Gastroesophageal sphincter (tissue), 4 donors: ENCODE results near the gene GPR137. TPM values are rescaled to one million over a fixed set of nuclear protein-coding genes. Genes with fewer than 3 reads are reported as not detected.
A peak's percentile ranks its signal among the peaks of the same experiment; 100 is the strongest.
"Not testable (repeated sequence)": the region's sequence is repeated elsewhere in the genome, so short reads cannot be mapped to it uniquely, and the experiment has no call there.

Experiments used
- ATAC-seq: fragments of 150-250 bp; one replicate; pipeline ENCODE4 v1.9.1; 2016; ENCODE audit warnings: mild to moderate bottlenecking, moderate library complexity
- H3K27ac ChIP-seq, 4 donors: fragments of 200-600 bp; sonication (generic) in 3 of 4; 1 replicate in 3 of 4; 2 replicates in 1 of 4; pipeline ENCODE4 v1.5.1; 2016 to 2019
- H3K27me3 ChIP-seq: fragments of 200-600 bp; sonication (generic); one replicate; pipeline ENCODE4 v1.5.1; 2019
- H3K36me3 ChIP-seq, 2 donors: fragments of 200-600 bp; sonication (generic); one replicate each; pipeline ENCODE4 v1.5.1; 2019; ENCODE audit warnings: control low read depth in 1 of 2
- H3K4me1 ChIP-seq, 3 donors: fragments of 200-600 bp; sonication (generic); 1 replicate in 2 of 3; 2 replicates in 1 of 3; pipeline ENCODE4 v1.5.1; 2016 to 2019; ENCODE audit warnings: control low read depth in 2 of 3
- H3K4me3 ChIP-seq, 2 donors: fragments of 200-600 bp; sonication (generic); one replicate each; pipeline ENCODE4 v1.5.1; 2019; ENCODE audit warnings: mild to moderate bottlenecking in 1 of 2, moderate library complexity in 1 of 2
- H3K9me3 ChIP-seq, 3 donors: fragments of 200-600 bp; sonication (generic); one replicate each; pipeline ENCODE4 v1.5.1; 2017 to 2019; ENCODE audit warnings: control low read depth in 2 of 3
- EP300 ChIP-seq: sonication (generic); formaldehyde crosslinking; IDR thresholded peaks from one replicate; pipeline ENCODE4 v1.6.1; 2017; ENCODE audit warnings: antibody characterized with exemption, mild to moderate bottlenecking
- POLR2A ChIP-seq, 2 donors: fragments of 450-650 bp; IDR thresholded peaks; one replicate each; pipeline ENCODE4 v1.6.1; 2017; ENCODE audit warnings: antibody characterized with exemption in 2 of 2, mild to moderate bottlenecking in 2 of 2, moderate library complexity in 1 of 2
- POLR2AphosphoS5 ChIP-seq: sonication (generic); formaldehyde crosslinking; IDR thresholded peaks from one replicate; pipeline ENCODE4 v1.6.1; 2017; ENCODE audit warnings: antibody characterized with exemption
- WGBS, 2 donors: methylation state at CpG; one replicate each; pipeline ENCODE4 v1.1.5; 2018; ENCODE audit warnings: low coverage in 1 of 2; 5-methylcytosine and 5-hydroxymethylcytosine counted together
- total RNA-seq, 4 donors: library from RNA; depleted of rRNA; stranded (reverse); fragments of >200 nt; gene quantifications; one replicate each; pipeline ENCODE4 v1.1.0, GENCODE V29; 2016
- TF ChIP-seq, protein P1 (sequence below), 4 experiments: fragments of 200-600 bp in 2 of 4; fragments of 450-650 bp in 2 of 4; sonication (generic) in 1 of 4; IDR thresholded peaks; one replicate each; pipeline ENCODE4 v1.5.1; 2017 to 2019; ENCODE audit warnings: antibody characterized with exemption in 4 of 4, mild to moderate bottlenecking in 2 of 4, moderate library complexity in 2 of 4

GPR137 gene
- total RNA-seq, 4 donors from 2014 or later: 14.0 to 37.1 (median 27.6) TPM

- no peak for ATAC-seq
Measured at GRCh38 chr11:64245797-64246620, 39.6 kb upstream of the GPR137 start.

DNA sequence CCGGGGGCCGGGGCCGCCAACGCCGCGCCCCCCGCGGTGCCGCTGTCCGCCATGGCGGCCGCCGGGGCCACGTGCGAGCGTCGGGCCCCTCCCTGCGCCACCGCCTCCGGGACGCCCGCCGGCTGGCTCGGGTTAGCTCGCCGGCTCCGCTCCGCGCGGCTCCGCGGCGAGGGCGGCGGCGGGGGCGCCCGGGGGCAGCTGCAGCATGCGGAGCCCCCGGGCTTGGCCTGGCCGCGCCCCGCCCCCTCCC, 39.1 kb upstream of the GPR137 start:
- WGBS, 2 donors: no CpG with 5 or more reads among the region's 43 CpGs
- peak overlapping the region; percentile 55 to 69 for H3K4me3 ChIP-seq

More at GRCh38 chr11:64245797-64246620, 39.6 kb upstream of the GPR137 start:
- H3K9me3 ChIP-seq: no peaks in the 10 kb centered on the region
- no peaks in the 10 kb centered on the region for H3K27me3 ChIP-seq
- H3K4me3 ChIP-seq: peak overlapping the region; percentile 52 to 69
- WGBS, 2 donors: 0% methylated on average over 2 to 18 of the region's 46 CpGs
- no peak for TF ChIP-seq POLR2A (IDR thresholded peaks at IDR 0.05)
- TF ChIP-seq POLR2AphosphoS5: peak; percentile 5
- TF ChIP-seq, protein P1, sequence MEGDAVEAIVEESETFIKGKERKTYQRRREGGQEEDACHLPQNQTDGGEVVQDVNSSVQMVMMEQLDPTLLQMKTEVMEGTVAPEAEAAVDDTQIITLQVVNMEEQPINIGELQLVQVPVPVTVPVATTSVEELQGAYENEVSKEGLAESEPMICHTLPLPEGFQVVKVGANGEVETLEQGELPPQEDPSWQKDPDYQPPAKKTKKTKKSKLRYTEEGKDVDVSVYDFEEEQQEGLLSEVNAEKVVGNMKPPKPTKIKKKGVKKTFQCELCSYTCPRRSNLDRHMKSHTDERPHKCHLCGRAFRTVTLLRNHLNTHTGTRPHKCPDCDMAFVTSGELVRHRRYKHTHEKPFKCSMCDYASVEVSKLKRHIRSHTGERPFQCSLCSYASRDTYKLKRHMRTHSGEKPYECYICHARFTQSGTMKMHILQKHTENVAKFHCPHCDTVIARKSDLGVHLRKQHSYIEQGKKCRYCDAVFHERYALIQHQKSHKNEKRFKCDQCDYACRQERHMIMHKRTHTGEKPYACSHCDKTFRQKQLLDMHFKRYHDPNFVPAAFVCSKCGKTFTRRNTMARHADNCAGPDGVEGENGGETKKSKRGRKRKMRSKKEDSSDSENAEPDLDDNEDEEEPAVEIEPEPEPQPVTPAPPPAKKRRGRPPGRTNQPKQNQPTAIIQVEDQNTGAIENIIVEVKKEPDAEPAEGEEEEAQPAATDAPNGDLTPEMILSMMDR (IDR thresholded peaks at IDR 0.05): no peak
- H3K27ac ChIP-seq: peak overlapping the region; percentile 22 to 92 (median 88)
- peaks cover 0 to 55% (median 43%) of the 10 kb centered on the region in 3 donors for H3K4me1 ChIP-seq
- peaks cover 0 to 15% of the 10 kb centered on the region in 2 donors for H3K36me3 ChIP-seq

DNA sequence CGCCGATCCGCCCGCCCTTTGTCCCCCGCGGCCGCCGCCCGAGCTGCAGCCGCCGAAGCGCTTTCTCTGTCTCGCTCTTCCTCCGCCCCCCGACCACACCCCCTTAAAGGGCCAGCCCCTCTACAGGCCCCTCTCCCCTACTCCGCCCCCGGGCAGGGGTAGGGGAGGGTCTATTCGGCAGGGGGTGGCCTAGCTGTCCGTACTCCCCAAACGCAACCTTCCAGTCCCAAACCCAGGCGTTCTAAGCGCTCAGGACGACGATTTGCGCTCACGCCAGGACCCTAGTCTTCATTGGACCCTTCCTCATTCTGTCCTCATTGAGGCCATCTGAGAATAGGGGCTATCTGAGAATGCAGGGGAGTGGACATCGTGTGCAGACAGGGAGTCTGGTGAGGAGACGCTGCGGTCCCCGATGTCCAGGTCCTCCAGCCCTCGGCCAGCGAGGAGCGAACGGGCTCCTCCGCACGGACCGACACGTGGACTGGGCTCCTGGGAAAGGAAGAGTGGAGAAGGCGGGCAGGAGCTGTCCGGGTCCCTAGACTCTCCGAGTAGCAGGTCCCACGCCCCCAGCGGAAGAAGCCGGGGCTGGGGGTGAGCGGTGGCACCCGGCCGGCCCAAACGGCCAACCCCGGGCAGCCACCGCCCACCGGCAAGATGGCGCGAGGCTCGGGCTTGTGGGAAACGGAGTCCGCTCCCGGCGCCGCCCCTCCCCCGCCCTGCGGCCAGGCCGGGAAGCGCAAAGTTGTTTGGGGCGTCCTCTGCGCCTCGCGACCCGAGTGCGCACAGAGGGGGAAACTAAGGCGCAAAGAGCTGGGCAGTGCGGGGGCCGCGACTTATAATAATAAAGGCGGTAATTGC, 38.5 kb upstream of the GPR137 start, which contains the start of gene PPP1R14B:
Gene PPP1R14B, minus strand, starts transcription at position 73 of the 858 bp plus-strand sequence. CDS start 270 bp downstream, outside the sequence.
- H3K27ac ChIP-seq: peak within 1 kb of the TSS; percentile 75 to 92 (median 88)
- TF ChIP-seq, protein P1 (IDR thresholded peaks at IDR 0.05): peak in 3 of 4 experiments; percentile 37 to 48 (median 45)
- no peak for TF ChIP-seq EP300
- TF ChIP-seq POLR2A (IDR thresholded peaks at IDR 0.05): peak in 1 of 2 donors; percentile 33
- peak; percentile 34 for TF ChIP-seq POLR2AphosphoS5
- peaks cover 0 to 59% (median 44%) of the 10 kb centered on the region in 3 donors for H3K4me1 ChIP-seq
- no CpG with 5 or more reads among the region's 74 CpGs for WGBS, 2 donors
- no peaks in the 10 kb centered on the region for H3K27me3 ChIP-seq
- ATAC-seq: peak; percentile 69
- H3K36me3 ChIP-seq: peaks cover 0 to 15% of the 10 kb centered on the region in 2 donors
- H3K4me3 ChIP-seq: peak within 1 kb of the TSS; percentile 55 to 69
- H3K9me3 ChIP-seq: no peaks in the 10 kb centered on the region

More for the DNA sequence above, 39.1 kb upstream of the GPR137 start:
- ATAC-seq: peak; percentile 6
- not testable (repeated sequence) for H3K9me3 ChIP-seq, H3K27me3 ChIP-seq
- peaks cover 0 to 58% (median 43%) of the 10 kb centered on the region in 3 donors for H3K4me1 ChIP-seq
- peaks cover 0 to 15% of the 10 kb centered on the region in 2 donors for H3K36me3 ChIP-seq
- H3K27ac ChIP-seq: peak overlapping the region in 3 of 4 donors; percentile 87 to 92 (median 88)

DNA sequence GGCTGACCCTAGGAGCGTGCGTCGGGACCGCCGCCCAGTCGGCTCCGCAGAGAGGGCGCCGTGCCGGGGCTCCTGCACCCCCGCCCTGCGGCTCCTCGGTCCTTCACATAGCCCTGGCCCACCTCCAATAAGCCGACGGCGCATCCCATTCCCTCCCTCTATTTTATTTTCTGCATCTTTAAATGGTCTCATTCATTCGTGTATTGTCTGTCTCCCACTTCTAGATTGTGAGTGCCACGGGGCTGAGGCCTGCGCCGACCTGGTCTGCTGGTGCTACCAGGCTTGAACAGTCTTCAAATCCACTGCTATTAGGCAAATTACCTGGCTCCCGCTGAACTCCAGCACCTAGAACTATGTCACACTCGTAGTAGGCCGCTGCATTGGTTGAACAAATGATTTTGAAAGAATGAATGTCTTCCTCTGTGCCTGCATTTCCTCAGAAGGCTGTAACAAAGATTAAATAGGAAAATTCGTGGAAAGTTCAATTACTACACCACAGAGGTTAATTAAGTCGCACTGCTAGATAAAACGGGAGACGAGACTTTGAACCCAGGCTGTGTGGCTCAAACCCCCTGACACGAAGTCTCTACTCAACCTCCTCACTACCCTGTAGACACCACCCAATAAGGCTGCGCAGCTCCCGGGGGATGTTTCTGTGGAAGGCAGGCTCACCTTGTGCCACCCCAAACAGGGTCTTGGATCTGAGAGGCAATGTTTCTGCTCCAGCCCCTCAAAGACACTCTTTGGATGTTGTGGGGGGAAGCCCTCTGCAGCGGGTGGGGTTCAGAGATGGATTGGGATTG, 37.7 kb upstream of the GPR137 start:
- Histone ChIP-seq H3K27ac (peak overlapping the region in 3 of 4 donors; percentile 87 to 92 (median 88)), H3K4me1 (peaks cover 0 to 59% (median 44%) of the 10 kb centered on the region in 3 donors)
- WGBS, 2 donors: 21 to 69% methylated on average over 9 to 24 of the region's 31 CpGs

More for the DNA sequence above, 37.7 kb upstream of the GPR137 start:
- H3K27me3 ChIP-seq: no peaks in the 10 kb centered on the region
- peak overlapping the region; percentile 55 to 69 for H3K4me3 ChIP-seq
- TF ChIP-seq POLR2A (IDR thresholded peaks at IDR 0.05) (no peak), EP300 (no peak), POLR2AphosphoS5 (no peak)
- TF ChIP-seq, protein P1 (IDR thresholded peaks at IDR 0.05): no peak
- no peaks in the 10 kb centered on the region for H3K9me3 ChIP-seq
- ATAC-seq: no peak
- peaks cover 0 to 15% of the 10 kb centered on the region in 2 donors for H3K36me3 ChIP-seq
